Panc1 (cell line): ENCODE data around the gene NOVA2. TPM values are rescaled to one million over a fixed set of nuclear protein-coding genes. Genes with fewer than 3 reads are reported as not detected.

Experiments used
- ATAC-seq: fragments of 200-7000 bp; cut with Tn5 transposase; 2 replicates; pipeline ENCODE4 v1.9.1; 2020; ENCODE audit warnings: mild to moderate bottlenecking, moderate library complexity
- BruUV-seq: library from RNA; stranded (reverse); fragments of 400-500 nt; replicated peaks from 2 replicates; lab custom pipeline; 2021; lab: Mats Ljungman, UMichigan
- CTCF ChIA-PET: fragments of 300-600 bp; sonication (Branson Sonifier 250); formaldehyde crosslinking; loops from one replicate; lab custom pipeline; 2022; ENCODE audit warnings: antibody characterized with exemption; lab: Charles Lee
- POLR2A ChIA-PET: fragments of 300-600 bp; sonication (Branson Sonifier 250); formaldehyde crosslinking; loops from one replicate; lab custom pipeline; 2022; ENCODE audit warnings: antibody characterized with exemption; lab: Charles Lee
- DNase-seq: peaks from one replicate; pipeline ENCODE4 v3.0.0-alpha.2; 2010; ENCODE audit warnings: low read depth, low spot score
- H3K27ac ChIP-seq: 2 replicates; pipeline ENCODE4 v1.5.1; 2011; ENCODE audit warnings: mild to moderate bottlenecking, low read length, inconsistent platforms
- H3K27me3 ChIP-seq: fragments of 200-500 bp; sonication (Bioruptor generic); 2 replicates; pipeline ENCODE4 v1.6.0; 2014; ENCODE audit warnings: low read length, inconsistent platforms; ENCODE audit not compliant: control insufficient read depth, insufficient read depth
- H3K36me3 ChIP-seq: fragments of 200-500 bp; sonication (Bioruptor generic); 2 replicates; pipeline ENCODE4 v1.5.1; 2014; ENCODE audit warnings: inconsistent platforms, mild to moderate bottlenecking, low read length, moderate library complexity; ENCODE audit not compliant: control insufficient read depth, insufficient read depth
- H3K4me1 ChIP-seq: 2 replicates; pipeline ENCODE4 v1.5.1; 2011; ENCODE audit warnings: inconsistent platforms, mild to moderate bottlenecking, low read length, moderate library complexity; ENCODE audit not compliant: control insufficient read depth, insufficient read depth
- H3K4me3 ChIP-seq, 2 experiments: 2 replicates each; pipeline ENCODE4 v1.5.1; 2011 to 2012; ENCODE audit warnings: low read depth in 2 of 2, low read length in 2 of 2, mild to moderate bottlenecking in 2 of 2, inconsistent platforms in 1 of 2, moderate library complexity in 1 of 2
- H3K9me3 ChIP-seq: fragments of 200-500 bp; sonication (Bioruptor generic); 2 replicates; pipeline ENCODE4 v1.5.1; 2014; ENCODE audit warnings: low read depth, mild to moderate bottlenecking, inconsistent platforms, low read length, moderate library complexity; ENCODE audit not compliant: control insufficient read depth, insufficient read depth
- CTCF ChIP-seq: fragments of 450-650 bp; IDR thresholded peaks from 2 replicates; pipeline ENCODE4 v1.5.1; 2017; ENCODE audit warnings: mild to moderate bottlenecking
- POLR2AphosphoS5 ChIP-seq: IDR thresholded peaks from 2 replicates; pipeline ENCODE4 v1.6.1; 2012; ENCODE audit warnings: mild to moderate bottlenecking, low read depth, low read length, moderate library complexity
- REST ChIP-seq, 2 experiments: IDR thresholded peaks; 2 replicates each; pipeline ENCODE4 v1.6.1; 2011 to 2012; ENCODE audit warnings: low read depth in 2 of 2, control low read depth in 1 of 2, low read length in 1 of 2, mild to moderate bottlenecking in 1 of 2, moderate library complexity in 1 of 2; ENCODE audit not compliant: insufficient read depth in 1 of 2
- SIN3A ChIP-seq: IDR thresholded peaks from 2 replicates; pipeline ENCODE4 v1.6.1; 2012; ENCODE audit warnings: low read depth, mild to moderate bottlenecking, low read length, moderate library complexity, borderline replicate concordance; ENCODE audit not compliant: insufficient read depth
- TCF7L2 ChIP-seq: IDR thresholded peaks from 2 replicates; pipeline ENCODE4 v1.6.1; 2011; ENCODE audit warnings: mild to moderate bottlenecking, low read depth, low read length, inconsistent platforms
- in situ Hi-C: cut with HindIII; loops from 2 replicates; pipeline ENCODE4 v1.10.0; 2016; ENCODE audit warnings: low sequenced_read_pairs, low pct_unique_long_range_greater_than_20kb
- intact Hi-C: fragments of 100-400 bp; cut with micrococcal nuclease; formaldehyde crosslinking; loops from one replicate; pipeline ENCODE4 v1.10.0; 2022; ENCODE audit not compliant: unreplicated experiment
- total RNA-seq: library from RNA; stranded (reverse); gene quantifications from one replicate; pipeline ENCODE4 v1.2.1, GENCODE V29; 2021; ENCODE audit not compliant: unreplicated experiment

The NOVA2 gene
- total RNA-seq, 1 experiment from 2014 or later: 0.44 TPM

- in situ Hi-C loops: no loop called here
- no peaks in the 10 kb centered on the region for H3K4me1 ChIP-seq
- ATAC-seq (no peak), DNase-seq (no peak)
- H3K4me3 ChIP-seq: no peak overlapping the region
- no peak overlapping the region for H3K27ac ChIP-seq
- intact Hi-C loops: no loop called here
- H3K9me3 ChIP-seq: no peaks in the 10 kb centered on the region
- ChIA-PET POLR2A (no interaction called here), CTCF (interaction anchor here (0.6 kb wide), 1 partner anchor 86 kb away, joined by 3 read pairs; no protein-coding TSS in a partner anchor)
- H3K36me3 ChIP-seq: no peaks in the 10 kb centered on the region
- TF ChIP-seq TCF7L2 (no peak), REST (IDR thresholded peaks at IDR 0.05; ENCODE audit: insufficient read depth in 1 of 2, low read depth in 2 of 2, low read length in 1 of 2) (no peak), SIN3A (no peak), POLR2AphosphoS5 (no peak), CTCF (no peak)
- no TSS peak for BruUV-seq
- H3K27me3 ChIP-seq: no peaks in the 10 kb centered on the region
Observed at GRCh38 chr19:45919678-45920077, 54.0 kb downstream of the NOVA2 start.

GRCh38 chr19:45918721-45919120, 54.9 kb downstream of the NOVA2 start:
- no peaks in the 10 kb centered on the region for H3K4me1 ChIP-seq
- BruUV-seq: no TSS peak
- H3K9me3 ChIP-seq: no peaks in the 10 kb centered on the region
- TF ChIP-seq REST (IDR thresholded peaks at IDR 0.05; ENCODE audit: insufficient read depth in 1 of 2, low read depth in 2 of 2, low read length in 1 of 2): no peak
- TF ChIP-seq SIN3A: no peak
- TF ChIP-seq TCF7L2: no peak
- no peak for TF ChIP-seq POLR2AphosphoS5
- intact Hi-C loops: no loop called here
- H3K27me3 ChIP-seq: no peaks in the 10 kb centered on the region
- H3K27ac ChIP-seq: no peak overlapping the region
- no peak for ATAC-seq
- POLR2A ChIA-PET: no interaction called here
- no peak overlapping the region for H3K4me3 ChIP-seq
- H3K36me3 ChIP-seq: no peaks in the 10 kb centered on the region
- CTCF ChIA-PET: no interaction called here
- DNase-seq: no peak
- in situ Hi-C loops: no loop called here
